ENCODE measurements around the gene TNFRSF4. TPM values are rescaled to one million over a fixed set of nuclear protein-coding genes. Genes with fewer than 3 reads are reported as not detected.

The TNFRSF4 gene
- total RNA-seq, 1 experiment from 2014 or later = 0.62 TPM

GRCh38 chr1:1162597-1163537, 51.1 kb downstream of the TNFRSF4 start:
- no peaks in the 10 kb centered on the region for H3K36me3 ChIP-seq (ENCODE audit: control insufficient read depth, insufficient read depth, low read length)
- ATAC-seq = no peak
- no peaks in the 10 kb centered on the region for H3K9me3 ChIP-seq (ENCODE audit: control insufficient read depth, insufficient read depth, low read depth, low read length)
- peaks cover 9% of the 10 kb centered on the region for H3K4me1 ChIP-seq (ENCODE audit: control insufficient read depth, insufficient read depth, low read length)
- no peak for DNase-seq (ENCODE audit: low read depth, low spot score)
- H3K27me3 ChIP-seq (ENCODE audit: control insufficient read depth, insufficient read depth, low read length) = no peaks in the 10 kb centered on the region
- ChIA-PET CTCF (no interaction called here), POLR2A (no interaction called here)
- H3K4me3 ChIP-seq (ENCODE audit: low read depth in 2 of 2, low read length in 2 of 2) = no peak overlapping the region
- H3K27ac ChIP-seq (ENCODE audit: low read length) = no peak overlapping the region
- TF ChIP-seq POLR2AphosphoS5 (IDR thresholded peaks at IDR 0.05; ENCODE audit: low read depth, low read length) = no peak
- TF ChIP-seq, protein P1, sequence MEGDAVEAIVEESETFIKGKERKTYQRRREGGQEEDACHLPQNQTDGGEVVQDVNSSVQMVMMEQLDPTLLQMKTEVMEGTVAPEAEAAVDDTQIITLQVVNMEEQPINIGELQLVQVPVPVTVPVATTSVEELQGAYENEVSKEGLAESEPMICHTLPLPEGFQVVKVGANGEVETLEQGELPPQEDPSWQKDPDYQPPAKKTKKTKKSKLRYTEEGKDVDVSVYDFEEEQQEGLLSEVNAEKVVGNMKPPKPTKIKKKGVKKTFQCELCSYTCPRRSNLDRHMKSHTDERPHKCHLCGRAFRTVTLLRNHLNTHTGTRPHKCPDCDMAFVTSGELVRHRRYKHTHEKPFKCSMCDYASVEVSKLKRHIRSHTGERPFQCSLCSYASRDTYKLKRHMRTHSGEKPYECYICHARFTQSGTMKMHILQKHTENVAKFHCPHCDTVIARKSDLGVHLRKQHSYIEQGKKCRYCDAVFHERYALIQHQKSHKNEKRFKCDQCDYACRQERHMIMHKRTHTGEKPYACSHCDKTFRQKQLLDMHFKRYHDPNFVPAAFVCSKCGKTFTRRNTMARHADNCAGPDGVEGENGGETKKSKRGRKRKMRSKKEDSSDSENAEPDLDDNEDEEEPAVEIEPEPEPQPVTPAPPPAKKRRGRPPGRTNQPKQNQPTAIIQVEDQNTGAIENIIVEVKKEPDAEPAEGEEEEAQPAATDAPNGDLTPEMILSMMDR (IDR thresholded peaks at IDR 0.05) = no peak
- TF ChIP-seq, protein P2, sequence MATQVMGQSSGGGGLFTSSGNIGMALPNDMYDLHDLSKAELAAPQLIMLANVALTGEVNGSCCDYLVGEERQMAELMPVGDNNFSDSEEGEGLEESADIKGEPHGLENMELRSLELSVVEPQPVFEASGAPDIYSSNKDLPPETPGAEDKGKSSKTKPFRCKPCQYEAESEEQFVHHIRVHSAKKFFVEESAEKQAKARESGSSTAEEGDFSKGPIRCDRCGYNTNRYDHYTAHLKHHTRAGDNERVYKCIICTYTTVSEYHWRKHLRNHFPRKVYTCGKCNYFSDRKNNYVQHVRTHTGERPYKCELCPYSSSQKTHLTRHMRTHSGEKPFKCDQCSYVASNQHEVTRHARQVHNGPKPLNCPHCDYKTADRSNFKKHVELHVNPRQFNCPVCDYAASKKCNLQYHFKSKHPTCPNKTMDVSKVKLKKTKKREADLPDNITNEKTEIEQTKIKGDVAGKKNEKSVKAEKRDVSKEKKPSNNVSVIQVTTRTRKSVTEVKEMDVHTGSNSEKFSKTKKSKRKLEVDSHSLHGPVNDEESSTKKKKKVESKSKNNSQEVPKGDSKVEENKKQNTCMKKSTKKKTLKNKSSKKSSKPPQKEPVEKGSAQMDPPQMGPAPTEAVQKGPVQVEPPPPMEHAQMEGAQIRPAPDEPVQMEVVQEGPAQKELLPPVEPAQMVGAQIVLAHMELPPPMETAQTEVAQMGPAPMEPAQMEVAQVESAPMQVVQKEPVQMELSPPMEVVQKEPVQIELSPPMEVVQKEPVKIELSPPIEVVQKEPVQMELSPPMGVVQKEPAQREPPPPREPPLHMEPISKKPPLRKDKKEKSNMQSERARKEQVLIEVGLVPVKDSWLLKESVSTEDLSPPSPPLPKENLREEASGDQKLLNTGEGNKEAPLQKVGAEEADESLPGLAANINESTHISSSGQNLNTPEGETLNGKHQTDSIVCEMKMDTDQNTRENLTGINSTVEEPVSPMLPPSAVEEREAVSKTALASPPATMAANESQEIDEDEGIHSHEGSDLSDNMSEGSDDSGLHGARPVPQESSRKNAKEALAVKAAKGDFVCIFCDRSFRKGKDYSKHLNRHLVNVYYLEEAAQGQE (IDR thresholded peaks at IDR 0.05; ENCODE audit: insufficient read depth in 1 of 2, low read depth in 2 of 2, low read length in 1 of 2) = no peak
- no peak for TF ChIP-seq SIN3A (IDR thresholded peaks at IDR 0.05; ENCODE audit: borderline replicate concordance, insufficient read depth, low read depth, low read length)
- TF ChIP-seq TCF7L2 (IDR thresholded peaks at IDR 0.05; ENCODE audit: low read depth, low read length) = no peak
- intact Hi-C loops (cut with micrococcal nuclease; ENCODE audit: unreplicated experiment) = no loop called here
- BruUV-seq (replicated peaks) = no TSS peak
- in situ Hi-C loops (cut with HindIII; ENCODE audit: low pct_unique_long_range_greater_than_20kb, low sequenced_read_pairs) = no loop called here

DNA sequence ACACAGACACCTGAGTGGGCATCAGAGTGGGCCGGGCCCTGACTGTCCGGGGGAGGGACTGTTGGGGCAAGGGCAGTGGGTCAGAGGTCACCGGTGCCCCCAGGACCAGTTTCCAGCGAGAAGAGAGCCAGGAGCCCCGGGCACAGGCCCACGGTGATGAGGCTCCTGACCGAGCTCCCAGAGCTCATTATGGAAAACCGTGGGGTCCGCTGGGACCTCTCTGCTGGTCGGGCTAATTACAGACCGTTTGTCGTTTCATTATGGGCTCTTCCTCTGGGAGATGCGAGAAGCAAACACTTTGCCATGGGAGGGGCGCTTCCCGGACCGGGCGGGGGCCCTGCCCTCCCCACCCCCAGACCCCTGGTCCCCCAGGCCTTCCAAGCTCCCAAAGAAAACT, 52.3 kb downstream of the TNFRSF4 start:
- no peak for ATAC-seq
- TF ChIP-seq SIN3A (IDR thresholded peaks at IDR 0.05; ENCODE audit: borderline replicate concordance, insufficient read depth, low read depth, low read length) (no peak), POLR2AphosphoS5 (IDR thresholded peaks at IDR 0.05; ENCODE audit: low read depth, low read length) (no peak), TCF7L2 (IDR thresholded peaks at IDR 0.05; ENCODE audit: low read depth, low read length) (no peak)
- TF ChIP-seq, protein P2 (IDR thresholded peaks at IDR 0.05; ENCODE audit: insufficient read depth in 1 of 2, low read depth in 2 of 2, low read length in 1 of 2) = no peak
- TF ChIP-seq, protein P1 (IDR thresholded peaks at IDR 0.05) = no peak
- Histone ChIP-seq H3K4me3 (ENCODE audit: low read depth in 2 of 2, low read length in 2 of 2) (no peak overlapping the region), H3K27ac (ENCODE audit: low read length) (no peak overlapping the region), H3K9me3 (ENCODE audit: control insufficient read depth, insufficient read depth, low read depth, low read length) (no peaks in the 10 kb centered on the region), H3K4me1 (ENCODE audit: control insufficient read depth, insufficient read depth, low read length) (peaks cover 12% of the 10 kb centered on the region), H3K27me3 (ENCODE audit: control insufficient read depth, insufficient read depth, low read length) (no peaks in the 10 kb centered on the region), H3K36me3 (ENCODE audit: control insufficient read depth, insufficient read depth, low read length) (no peaks in the 10 kb centered on the region; the same call in 1 of the 2 replicates)
- in situ Hi-C loops (cut with HindIII; ENCODE audit: low pct_unique_long_range_greater_than_20kb, low sequenced_read_pairs) (no loop called here), intact Hi-C loops (cut with micrococcal nuclease; ENCODE audit: unreplicated experiment) (no loop called here)
- BruUV-seq (replicated peaks) = no TSS peak
- POLR2A ChIA-PET = no interaction called here
- CTCF ChIA-PET = interaction anchor here (0.7 kb wide), 1 partner anchor 8 kb away, joined by 3 read pairs; no protein-coding TSS in a partner anchor
- DNase-seq (ENCODE audit: low read depth, low spot score) = no peak

Data from Panc1 (cell line).